C4-2B (cell line): ENCODE data around the gene COBL.
A peak's percentile ranks its signal among the peaks of the same experiment; 100 is the strongest.

Experiments
- H3K27ac ChIP-seq: fragments of 450-650 bp; 2 replicates; pipeline ENCODE4 v1.5.1; 2017
- ZFX ChIP-seq: fragments of 450-650 bp; IDR thresholded peaks from 2 replicates; pipeline ENCODE4 v1.6.1; 2017
- TF ChIP-seq, protein P1 (sequence below): fragments of 450-650 bp; conservative IDR thresholded peaks from 2 replicates; pipeline ENCODE4 v1.5.1; 2017; ENCODE audit warnings: mild to moderate bottlenecking

The COBL gene

DNA sequence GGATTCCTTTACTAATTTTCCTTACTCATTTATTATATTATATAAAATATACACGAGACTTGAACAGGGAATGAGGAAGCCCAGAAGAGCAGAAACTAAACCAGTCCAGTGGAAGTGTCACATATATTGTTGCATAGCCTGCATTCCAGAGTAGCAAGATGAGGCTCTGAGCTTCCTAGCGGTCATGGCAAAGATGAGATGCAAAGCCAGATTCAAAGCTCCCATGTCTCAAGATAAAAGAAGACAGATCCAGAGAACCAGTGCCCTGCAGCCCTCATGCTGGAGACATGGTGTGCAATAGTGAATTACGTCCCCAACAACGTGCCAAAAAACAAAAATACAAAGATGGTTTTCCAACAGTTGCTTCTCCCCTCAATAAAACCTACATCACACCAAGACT is 59.7 kb downstream of the COBL start:
- TF ChIP-seq, protein P1, sequence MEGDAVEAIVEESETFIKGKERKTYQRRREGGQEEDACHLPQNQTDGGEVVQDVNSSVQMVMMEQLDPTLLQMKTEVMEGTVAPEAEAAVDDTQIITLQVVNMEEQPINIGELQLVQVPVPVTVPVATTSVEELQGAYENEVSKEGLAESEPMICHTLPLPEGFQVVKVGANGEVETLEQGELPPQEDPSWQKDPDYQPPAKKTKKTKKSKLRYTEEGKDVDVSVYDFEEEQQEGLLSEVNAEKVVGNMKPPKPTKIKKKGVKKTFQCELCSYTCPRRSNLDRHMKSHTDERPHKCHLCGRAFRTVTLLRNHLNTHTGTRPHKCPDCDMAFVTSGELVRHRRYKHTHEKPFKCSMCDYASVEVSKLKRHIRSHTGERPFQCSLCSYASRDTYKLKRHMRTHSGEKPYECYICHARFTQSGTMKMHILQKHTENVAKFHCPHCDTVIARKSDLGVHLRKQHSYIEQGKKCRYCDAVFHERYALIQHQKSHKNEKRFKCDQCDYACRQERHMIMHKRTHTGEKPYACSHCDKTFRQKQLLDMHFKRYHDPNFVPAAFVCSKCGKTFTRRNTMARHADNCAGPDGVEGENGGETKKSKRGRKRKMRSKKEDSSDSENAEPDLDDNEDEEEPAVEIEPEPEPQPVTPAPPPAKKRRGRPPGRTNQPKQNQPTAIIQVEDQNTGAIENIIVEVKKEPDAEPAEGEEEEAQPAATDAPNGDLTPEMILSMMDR: no peak
- no peak for TF ChIP-seq ZFX
- H3K27ac ChIP-seq: no peak overlapping the region

DNA sequence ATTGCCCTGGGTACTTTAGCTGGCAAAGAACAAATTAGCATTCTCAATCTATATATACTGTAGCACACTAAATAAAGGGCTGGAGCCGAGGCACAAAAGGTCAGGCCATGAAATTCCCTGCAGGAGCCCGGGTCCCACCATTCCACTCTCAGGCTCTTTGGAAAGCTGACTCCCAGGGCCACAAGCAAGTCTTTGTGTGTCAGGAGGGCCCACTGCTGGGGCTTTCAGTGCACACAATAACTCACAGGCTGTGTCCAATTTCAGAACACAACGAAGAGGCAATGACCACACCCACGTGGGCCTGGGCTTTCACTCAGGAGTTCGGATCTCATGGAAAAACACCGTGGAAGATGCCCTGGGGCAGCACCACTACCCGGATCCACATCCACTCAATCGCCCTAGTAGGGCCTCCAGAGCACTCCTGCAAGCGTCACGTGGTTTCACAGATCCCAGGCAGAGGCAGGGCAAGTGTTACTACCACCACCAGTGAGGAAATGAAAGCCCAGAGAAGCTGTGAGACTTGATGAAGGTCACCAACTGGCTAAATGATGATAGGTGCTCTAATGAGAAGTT is 60.3 kb downstream of the COBL start:
- H3K27ac ChIP-seq: no peak overlapping the region
- TF ChIP-seq, protein P1: no peak
- TF ChIP-seq ZFX: no peak

DNA sequence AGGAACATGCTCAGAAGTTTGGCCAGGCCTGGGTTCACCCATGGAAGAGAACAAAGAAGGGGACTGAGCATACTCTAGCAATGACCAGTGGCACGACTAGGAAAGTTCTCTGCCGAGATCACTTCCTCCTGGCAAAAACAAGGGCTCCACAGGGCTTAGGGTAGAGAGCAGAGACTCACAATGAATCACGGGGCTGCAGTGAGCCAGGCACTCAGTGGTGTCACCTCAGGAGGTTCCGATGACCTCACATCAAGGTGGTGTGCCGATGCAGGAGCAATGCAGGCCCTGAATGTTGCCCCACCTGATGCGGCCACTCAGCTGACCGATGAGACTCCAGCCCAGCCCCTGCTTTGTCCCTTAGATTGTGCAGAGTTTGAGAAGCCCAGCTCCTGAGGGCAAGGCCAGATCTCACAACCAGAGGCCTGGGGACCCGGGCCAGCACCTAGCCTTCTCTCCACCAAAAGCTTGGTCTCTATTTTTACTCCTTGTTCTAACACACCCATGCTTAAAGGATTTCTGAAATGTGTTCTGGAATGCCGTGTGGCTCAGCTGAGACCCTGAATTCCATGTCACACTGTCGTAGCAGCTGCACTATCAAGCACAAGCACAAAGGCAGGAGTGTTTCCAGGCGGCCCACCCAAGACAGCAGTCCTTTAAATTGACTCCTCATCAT is 60.9 kb downstream of the COBL start:
- no peak overlapping the region for H3K27ac ChIP-seq
- TF ChIP-seq, protein P1: no peak
- TF ChIP-seq ZFX: no peak

DNA sequence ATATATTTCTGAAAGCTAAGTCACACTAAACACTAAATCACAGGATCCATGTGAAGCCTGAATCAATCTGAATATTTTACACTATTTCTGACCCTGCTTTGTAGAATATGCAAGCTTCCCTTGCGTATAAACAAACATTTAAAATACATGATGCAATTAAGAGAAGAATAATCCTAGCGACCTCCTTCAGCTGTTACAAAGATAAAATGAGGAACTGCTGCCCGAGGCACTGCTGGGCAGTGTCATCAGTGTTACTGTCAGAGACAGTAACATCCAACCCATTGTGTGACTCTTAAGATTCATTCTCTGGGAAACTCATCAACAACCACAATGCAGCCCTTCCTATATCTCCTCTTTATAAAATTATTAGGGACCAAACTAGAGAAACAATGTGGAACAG is 61.6 kb downstream of the COBL start:
- no peak overlapping the region for H3K27ac ChIP-seq
- no peak for TF ChIP-seq ZFX
- TF ChIP-seq, protein P1: no peak

DNA sequence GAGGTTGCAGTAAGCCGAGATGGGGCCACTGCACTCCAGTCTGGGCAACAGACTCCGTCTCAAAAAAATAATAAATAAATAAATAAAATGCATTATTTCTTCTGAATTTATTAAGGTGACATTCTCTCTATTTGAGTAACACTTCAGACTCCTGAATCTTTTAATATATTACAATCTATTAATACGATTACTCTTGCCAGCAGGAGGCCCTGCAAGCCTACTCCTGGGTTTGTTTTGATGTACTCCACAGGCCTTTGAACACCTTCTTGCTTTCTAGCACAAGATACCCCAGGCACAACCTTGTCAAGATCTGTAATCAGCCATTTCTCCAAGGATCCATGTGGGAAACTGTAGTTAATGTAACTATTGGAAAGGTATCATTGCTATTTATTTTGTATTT is 63.5 kb downstream of the COBL start:
- no peak for TF ChIP-seq ZFX
- TF ChIP-seq, protein P1: peak; percentile 20
- no peak overlapping the region for H3K27ac ChIP-seq

DNA sequence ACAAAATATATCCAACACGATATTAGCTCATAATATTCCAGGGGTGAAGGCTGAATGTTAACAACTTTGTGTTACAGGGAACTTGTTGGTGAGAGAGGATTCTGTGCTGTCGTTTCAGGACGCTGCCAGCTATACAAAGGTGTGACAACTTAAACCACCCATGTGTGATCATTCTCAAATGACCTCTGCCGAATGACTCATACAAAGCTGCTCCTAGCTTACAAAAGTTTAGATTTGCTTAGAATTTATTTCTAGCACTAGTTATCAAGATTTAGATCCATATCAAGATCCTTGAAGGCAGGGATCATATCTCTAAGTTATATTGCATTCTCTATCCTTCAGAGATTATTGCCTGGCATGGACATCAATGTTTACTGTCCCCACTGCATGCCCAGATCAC is 65.3 kb downstream of the COBL start:
- TF ChIP-seq, protein P1: no peak
- TF ChIP-seq ZFX: no peak
- no peak overlapping the region for H3K27ac ChIP-seq

DNA sequence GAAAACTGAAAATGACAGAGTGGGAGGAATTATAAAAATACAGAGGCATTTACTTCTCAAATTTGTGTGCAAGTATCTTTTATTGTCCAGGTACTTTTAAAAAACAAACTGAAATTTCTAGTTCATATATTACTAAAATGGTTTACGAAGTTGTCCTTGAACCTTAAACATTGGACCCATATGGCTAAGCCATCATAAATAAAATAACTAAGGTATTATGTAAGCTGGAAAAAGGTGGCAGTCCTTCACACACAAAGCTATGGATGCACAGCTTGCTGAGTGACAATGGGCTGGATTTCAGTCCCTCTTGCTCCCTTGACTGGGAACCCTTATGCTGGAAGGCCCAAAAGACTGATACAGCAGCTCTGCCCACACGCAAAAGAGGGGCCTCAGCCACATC is 66.1 kb downstream of the COBL start:
- no peak overlapping the region for H3K27ac ChIP-seq
- no peak for TF ChIP-seq ZFX
- TF ChIP-seq, protein P1: no peak
